ENCODE measurements around the gene CYP2R1. TPM values are rescaled to one million over a fixed set of nuclear protein-coding genes. Genes with fewer than 3 reads are reported as not detected.

CYP2R1 gene
- total RNA-seq, 2 donors from 2014 or later, result 21.1 to 26.6 TPM

DNA sequence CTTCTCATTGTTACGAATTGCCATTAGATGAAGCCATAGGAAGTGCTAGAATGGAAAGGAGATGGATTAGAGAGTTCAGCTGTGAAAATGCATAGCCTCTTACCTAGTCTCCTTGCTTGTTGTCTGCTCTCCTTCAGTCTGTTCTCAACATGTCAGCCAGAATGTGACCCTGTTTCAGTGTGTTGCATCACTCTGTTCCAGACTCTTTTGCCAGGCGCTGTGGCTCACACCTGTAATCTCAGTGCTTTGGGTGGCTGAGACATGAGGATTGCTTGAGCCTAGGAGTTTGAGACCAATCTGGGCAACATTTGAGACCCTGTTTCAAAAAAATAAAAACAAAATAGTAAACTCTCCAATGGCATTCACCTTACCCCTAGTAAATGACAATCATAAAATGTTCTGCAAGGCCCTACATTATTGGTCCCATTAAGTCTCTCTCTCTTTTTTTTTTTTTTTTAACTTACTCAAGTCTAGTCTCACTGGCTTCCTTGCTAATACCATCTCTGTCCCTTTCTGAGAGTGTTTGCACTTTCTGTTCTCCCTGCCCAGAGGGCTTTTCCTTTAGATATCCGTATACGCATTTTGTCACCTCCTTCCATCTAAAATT is 39.4 kb downstream of the CYP2R1 start:
- H3K36me3 ChIP-seq, result no peaks in the 10 kb centered on the region
- WGBS, result 90% methylated on average over 4 of the region's 4 CpGs
- no peaks in the 10 kb centered on the region for H3K27me3 ChIP-seq (replicated peaks; ENCODE audit: insufficient read depth)
- no peaks in the 10 kb centered on the region for H3K9me3 ChIP-seq
- intact Hi-C loops (cut with DNase I), result no loop called here
- TF ChIP-seq POLR2A (IDR thresholded peaks at IDR 0.05), result no peak
- TF ChIP-seq, protein P1, sequence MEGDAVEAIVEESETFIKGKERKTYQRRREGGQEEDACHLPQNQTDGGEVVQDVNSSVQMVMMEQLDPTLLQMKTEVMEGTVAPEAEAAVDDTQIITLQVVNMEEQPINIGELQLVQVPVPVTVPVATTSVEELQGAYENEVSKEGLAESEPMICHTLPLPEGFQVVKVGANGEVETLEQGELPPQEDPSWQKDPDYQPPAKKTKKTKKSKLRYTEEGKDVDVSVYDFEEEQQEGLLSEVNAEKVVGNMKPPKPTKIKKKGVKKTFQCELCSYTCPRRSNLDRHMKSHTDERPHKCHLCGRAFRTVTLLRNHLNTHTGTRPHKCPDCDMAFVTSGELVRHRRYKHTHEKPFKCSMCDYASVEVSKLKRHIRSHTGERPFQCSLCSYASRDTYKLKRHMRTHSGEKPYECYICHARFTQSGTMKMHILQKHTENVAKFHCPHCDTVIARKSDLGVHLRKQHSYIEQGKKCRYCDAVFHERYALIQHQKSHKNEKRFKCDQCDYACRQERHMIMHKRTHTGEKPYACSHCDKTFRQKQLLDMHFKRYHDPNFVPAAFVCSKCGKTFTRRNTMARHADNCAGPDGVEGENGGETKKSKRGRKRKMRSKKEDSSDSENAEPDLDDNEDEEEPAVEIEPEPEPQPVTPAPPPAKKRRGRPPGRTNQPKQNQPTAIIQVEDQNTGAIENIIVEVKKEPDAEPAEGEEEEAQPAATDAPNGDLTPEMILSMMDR (IDR thresholded peaks at IDR 0.05), result no peak
- no peak for TF ChIP-seq POLR2AphosphoS5 (IDR thresholded peaks at IDR 0.05)
- no peak overlapping the region for H3K4me3 ChIP-seq
- no peaks in the 10 kb centered on the region for H3K4me1 ChIP-seq (replicated peaks)
- DNase-seq (ENCODE audit: low spot score), result no peak
- no peak overlapping the region for H3K27ac ChIP-seq

DNA sequence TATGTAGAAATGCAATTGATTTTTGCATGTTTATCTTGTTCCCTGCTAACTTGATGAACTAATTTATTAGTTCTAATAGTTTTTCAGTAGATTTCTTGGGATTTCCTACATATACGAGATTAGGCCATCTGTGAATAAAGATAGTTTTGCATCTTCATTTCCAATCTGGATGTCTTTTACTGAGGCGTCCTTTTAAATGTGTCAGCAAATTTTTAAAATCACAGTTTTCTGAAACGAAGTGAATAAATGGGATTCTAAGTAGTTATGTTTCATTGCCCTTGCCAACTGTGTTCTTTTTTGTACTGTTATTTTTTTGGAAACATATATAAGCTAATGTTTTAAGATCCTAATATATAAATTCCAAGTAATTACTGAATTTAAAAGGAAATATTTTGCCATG is 50.0 kb downstream of the CYP2R1 start:
- H3K4me3 ChIP-seq, result no peak overlapping the region
- no peaks in the 10 kb centered on the region for H3K36me3 ChIP-seq
- TF ChIP-seq POLR2AphosphoS5 (IDR thresholded peaks at IDR 0.05), result no peak
- no peak for TF ChIP-seq POLR2A (IDR thresholded peaks at IDR 0.05)
- TF ChIP-seq, protein P1 (IDR thresholded peaks at IDR 0.05), result no peak
- no peaks in the 10 kb centered on the region for H3K4me1 ChIP-seq (replicated peaks)
- intact Hi-C loops (cut with DNase I), result no loop called here
- H3K27me3 ChIP-seq (replicated peaks; ENCODE audit: insufficient read depth), result no peaks in the 10 kb centered on the region
- no peak for DNase-seq (ENCODE audit: low spot score)
- H3K27ac ChIP-seq, result no peak overlapping the region
- H3K9me3 ChIP-seq, result no peaks in the 10 kb centered on the region
- 95% methylated on average over 3 of the region's 3 CpGs for WGBS

GRCh38 chr11:14835496-14836492 is 56.2 kb downstream of the CYP2R1 start:
- H3K4me3 ChIP-seq, result no peak overlapping the region
- H3K4me1 ChIP-seq (replicated peaks), result no peaks in the 10 kb centered on the region
- TF ChIP-seq, protein P1 (IDR thresholded peaks at IDR 0.05), result no peak
- no peak for TF ChIP-seq POLR2A (IDR thresholded peaks at IDR 0.05)
- no peak for TF ChIP-seq POLR2AphosphoS5 (IDR thresholded peaks at IDR 0.05)
- no peaks in the 10 kb centered on the region for H3K27me3 ChIP-seq (replicated peaks; ENCODE audit: insufficient read depth)
- DNase-seq (ENCODE audit: low spot score), result no peak
- no peaks in the 10 kb centered on the region for H3K36me3 ChIP-seq
- no peaks in the 10 kb centered on the region for H3K9me3 ChIP-seq
- intact Hi-C loops (cut with DNase I), result no loop called here
- H3K27ac ChIP-seq, result no peak overlapping the region

Small RNA genes within 50 kb of the gene (small RNA-seq; reads per million reads assigned to genes)
- gene CALCP, result 0 reads per million in 2 donors

Other genes starting within 250 kb of the CYP2R1 start
- gene PDE3B, start 248.4 kb downstream of the CYP2R1 start, total RNA-seq, result 10 to 100 TPM; 21.1 to 23.4 TPM
- gene CALCA, start 80.1 kb upstream of the CYP2R1 start, total RNA-seq, result 1 to 10 TPM in 1 of 2 donors, not detected in 1; 4.1 TPM
- 1 to 10 TPM in 1 of 2 donors, under 1 TPM in 1; 0.18 to 2.4 TPM for gene CALCB, start 181.4 kb upstream of the CYP2R1 start, total RNA-seq
- gene INSC, start 222.7 kb upstream of the CYP2R1 start, total RNA-seq, result 1 to 10 TPM in 1 of 2 donors, under 1 TPM in 1; 0.87 to 2.0 TPM

All from prostate gland (tissue), 2 donors.